ENCODE measurements around the gene MEIS2.

MEIS2 gene

DNA sequence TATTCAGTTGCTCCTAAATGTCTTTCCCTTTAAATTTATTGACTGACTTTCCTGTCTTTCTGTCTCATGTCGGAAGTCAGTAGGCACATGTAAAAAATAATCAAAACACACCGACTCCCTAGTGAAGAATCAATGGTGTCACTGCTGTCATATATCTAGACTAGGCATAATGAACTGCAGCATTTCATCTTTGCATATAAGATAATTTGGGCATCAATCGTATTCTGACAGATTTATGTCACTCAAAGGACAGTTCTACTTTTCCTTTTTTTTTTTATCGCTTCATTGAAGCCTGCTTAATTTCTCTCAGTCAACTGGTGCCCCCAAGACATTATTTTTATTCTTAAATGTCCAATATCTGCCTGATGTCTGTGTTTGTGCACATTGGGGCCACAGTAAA lies 206.3 kb downstream of the MEIS2 start:
- no peak for DNase-seq (ENCODE audit: low spot score)

DNA sequence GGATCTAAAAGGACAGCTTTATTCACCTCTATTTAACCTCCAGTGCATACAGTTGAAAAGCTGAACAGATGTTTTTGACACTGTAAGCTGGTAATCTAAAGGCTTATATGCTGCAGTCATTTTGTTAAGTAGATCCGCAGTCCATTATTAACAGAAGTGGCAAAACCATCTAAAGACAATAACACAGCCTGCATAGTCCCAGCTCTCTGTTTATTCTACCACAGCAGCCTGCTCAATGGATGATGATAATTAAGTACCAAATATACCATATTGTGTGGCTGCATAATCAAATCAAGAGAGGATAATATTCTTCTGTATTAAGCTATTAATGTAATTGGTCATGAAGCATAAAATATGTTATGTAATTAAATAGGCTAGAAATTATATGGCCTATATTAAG lies 207.1 kb downstream of the MEIS2 start:
- no peak for DNase-seq (ENCODE audit: low spot score)

DNA sequence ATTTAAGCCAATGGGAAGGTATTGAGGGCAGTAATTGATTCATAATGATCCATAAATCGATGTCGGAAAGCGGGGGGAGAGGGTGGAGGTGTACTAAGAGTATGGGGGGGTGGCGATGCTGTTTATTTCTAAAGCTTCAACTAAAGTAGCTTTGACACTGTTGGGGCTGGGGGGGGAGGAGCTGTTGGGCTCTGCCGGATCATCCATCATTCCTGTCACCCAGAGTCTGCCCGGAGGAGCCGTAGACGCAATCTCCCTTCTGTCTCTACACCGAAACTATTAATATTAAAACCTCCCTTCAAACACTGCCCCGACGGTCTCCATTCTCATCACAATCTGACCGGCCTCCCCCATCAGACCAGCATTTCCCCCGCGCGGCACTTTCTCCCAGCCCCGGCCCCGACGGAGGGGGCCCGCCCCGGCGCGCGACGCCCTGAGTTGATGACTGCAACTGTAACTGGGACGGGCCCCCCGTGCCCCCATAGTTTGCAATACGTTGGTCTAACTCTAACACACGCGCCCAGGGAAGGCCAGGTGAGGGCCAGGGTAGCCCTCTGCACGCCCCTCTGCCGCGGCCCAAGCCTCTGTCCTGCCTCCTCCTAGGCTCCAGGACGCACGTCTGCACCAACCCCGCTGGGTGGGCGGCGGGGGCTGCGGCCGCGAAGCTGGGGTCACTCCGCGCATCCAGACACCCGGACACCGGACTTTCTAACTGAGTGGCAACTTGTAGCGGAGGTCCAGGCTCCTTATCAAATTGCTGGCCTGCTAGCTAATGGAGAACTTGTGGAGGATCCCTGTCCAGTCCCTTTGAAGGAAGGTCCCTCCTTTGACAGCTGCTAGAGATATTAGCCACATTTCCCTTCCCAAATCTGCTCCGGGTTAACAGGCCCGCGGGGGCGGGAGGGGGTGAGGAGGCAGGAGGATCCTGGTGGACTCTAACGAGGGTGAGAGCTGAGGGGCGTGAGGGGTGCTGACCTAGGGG lies 212.0 kb downstream of the MEIS2 start:
- DNase-seq (ENCODE audit: low spot score), result no peak

DNA sequence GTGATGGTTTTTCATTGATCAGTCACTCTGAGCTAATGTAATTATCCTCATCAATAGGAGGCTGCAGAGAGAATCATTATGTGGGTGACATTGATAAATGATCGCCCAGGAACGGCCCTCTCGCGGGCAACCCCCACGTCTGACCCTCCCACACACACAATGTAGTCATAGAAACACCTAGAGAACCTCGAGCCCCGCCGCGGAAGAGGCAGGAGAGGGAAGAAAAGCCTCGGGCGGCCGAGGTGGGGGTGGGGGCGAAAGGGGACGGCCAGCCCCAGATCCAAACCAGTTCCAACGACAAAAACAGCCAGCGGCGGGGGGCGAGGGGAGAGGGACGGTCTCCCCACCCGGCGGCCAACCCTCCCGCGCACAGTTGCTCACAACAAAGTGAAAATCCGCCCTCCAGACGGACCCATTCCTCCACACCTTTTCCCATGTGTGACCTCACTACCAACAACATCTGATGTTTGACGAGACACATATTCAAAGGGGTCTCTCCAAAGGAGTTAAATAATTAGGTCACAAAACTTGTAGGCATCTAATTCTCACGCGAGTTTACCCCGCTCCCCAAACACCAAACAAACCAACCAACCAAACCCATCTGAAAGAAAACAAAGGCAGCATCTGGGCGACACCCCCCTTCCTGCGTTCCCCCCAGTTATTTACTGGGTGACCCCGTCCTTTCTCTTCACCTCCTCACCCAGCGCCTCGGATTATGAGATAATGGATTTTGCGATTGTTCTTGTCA lies 213.0 kb downstream of the MEIS2 start:
- no peak for DNase-seq (ENCODE audit: low spot score)

DNA sequence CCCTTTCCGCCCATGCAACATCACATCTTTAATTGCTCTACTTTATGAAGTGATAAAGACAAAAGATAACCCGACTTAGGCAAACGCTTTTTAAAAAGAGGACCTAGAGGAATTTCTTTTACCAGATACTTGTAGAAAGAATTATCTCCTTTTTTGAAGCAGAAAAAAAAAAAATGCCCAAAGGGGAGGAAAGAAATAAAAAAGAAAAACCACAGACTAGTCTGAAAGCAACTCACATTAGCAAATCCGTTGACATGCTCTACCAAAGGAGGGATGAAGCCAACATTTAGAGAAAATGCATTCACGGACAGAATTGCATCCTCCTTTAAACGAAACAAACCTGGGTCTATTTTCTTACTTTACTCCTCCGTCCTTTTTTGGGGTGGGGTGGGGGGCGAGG lies 213.6 kb downstream of the MEIS2 start:
- DNase-seq (ENCODE audit: low spot score), result no peak

DNA sequence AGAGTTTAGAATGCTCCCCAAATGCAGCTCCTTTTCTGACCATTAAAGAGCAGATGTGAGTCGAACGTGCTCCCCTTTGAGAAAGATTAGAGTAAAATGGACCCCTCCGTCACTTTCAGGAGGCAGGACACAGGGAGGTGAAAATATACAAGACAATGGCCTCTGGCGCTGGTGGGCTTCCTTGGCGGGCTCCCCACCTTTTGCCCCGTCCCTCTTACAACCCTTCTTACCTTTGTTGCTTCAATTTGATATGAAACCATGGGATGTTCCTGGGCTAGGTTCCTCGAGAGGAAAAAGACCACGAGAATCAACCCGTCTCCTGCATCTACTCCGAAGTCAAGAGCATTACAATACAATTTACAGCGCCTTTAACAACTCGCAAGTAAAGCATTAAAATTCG lies 214.2 kb downstream of the MEIS2 start:
- DNase-seq (ENCODE audit: low spot score), result no peak

DNA sequence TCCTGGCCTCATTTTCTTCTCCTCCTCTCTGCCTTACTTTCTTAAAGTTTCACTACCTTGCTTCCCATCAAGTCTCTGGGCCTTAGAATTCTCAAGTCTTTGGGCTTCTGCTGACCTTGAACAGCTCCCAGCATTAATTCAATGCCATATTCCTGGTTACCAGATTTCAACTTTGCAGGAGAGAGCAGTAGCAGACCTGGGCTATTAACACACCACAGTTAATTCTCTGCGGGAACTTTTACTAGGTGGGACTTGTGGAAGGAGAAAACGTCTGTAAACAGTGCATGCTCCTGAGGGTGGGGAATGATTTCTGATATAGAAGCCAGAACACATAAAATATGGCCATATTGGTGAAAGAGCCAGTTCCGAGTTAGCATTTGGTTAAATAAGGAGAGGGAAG lies 214.6 kb downstream of the MEIS2 start:
- no peak for DNase-seq (ENCODE audit: low spot score)

DNA sequence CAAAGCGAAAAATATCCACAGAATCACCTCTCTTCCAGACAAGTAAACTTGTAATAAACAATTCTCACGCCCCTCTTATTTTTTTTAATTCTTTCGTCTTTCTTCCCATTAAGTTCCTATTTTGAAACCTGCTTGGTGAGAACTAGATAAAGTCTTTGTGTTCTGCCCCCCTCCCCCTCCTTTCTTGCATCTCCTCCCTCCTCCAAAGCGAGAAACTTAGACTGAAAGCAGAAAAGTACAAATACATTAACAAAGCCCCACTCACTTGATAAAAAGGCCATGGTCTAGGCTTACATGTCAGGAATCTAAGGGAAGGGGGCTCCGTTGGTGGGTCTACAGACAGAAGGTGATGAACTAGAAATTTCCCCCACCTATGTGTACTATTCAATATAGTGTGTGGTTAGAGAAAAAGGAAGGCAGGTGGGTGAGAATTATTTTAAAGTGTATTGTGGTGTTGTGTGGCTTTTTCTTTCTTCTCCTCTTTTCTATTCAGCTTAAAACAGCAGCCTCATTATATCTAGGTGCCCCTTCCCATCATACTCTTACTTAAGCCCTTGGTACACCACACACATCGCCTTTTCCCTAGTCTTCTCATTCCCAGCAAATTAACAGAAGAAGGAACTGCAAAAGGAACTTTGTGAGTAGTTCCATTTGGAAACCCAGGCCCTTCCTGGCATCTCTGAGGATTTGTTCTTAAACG lies 215.3 kb downstream of the MEIS2 start:
- DNase-seq (ENCODE audit: low spot score), result no peak

DNA sequence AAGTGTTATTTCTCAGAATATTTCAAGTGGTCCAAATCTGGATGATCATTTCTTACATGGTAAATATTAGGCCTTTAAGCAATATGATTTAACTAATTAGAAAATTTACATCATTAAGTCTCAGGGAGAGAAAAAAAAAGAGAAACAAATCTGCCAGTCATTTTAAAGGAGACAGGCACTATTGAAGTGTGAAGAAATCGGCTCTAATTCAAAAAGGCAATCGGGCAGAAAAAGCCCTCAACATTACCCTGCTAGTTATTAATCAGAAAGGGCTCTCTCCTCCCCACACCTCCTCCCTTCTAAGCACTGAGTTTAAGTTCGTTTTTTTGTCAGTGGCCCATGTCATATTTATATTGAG lies 215.9 kb downstream of the MEIS2 start:
- no peak for DNase-seq (ENCODE audit: low spot score)

DNA sequence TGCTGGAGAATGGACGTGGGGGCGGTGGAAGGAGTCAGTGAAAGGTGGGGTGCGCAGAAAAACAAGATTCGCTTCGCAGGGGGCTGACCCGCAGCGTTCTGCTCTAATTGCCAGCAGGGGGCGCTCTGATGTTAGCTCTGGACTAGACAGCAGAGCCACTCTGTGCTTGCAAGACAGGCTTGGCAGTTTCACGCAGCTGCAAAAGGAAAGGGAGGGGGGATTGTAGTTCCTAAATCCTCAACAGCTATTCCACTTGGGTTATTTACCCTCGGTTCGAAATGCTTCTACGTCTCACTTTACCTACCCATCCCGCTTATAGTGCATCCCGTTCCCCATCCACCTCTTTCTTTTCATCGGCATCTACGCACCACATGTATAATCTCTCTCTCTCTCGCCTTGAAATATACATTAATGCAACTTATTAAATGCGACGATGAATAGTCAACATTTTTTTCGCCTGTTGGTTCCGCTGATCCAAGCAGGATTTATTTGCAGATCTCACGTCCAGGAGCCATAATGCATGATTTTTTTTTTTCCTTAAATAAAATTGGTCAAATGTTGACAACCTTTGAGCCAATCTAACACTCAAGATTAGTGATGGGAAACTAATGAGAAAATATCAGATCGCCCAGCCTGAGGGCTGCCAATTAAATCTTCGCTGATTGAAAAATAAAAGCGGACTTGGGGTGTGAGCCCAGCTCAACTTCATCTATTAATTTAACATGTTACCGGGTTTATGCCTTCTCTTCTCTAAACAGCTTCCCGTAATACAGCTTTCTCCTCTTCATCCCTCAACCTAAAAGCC lies 216.4 kb downstream of the MEIS2 start:
- DNase-seq (ENCODE audit: low spot score), result peak; percentile 40

DNA sequence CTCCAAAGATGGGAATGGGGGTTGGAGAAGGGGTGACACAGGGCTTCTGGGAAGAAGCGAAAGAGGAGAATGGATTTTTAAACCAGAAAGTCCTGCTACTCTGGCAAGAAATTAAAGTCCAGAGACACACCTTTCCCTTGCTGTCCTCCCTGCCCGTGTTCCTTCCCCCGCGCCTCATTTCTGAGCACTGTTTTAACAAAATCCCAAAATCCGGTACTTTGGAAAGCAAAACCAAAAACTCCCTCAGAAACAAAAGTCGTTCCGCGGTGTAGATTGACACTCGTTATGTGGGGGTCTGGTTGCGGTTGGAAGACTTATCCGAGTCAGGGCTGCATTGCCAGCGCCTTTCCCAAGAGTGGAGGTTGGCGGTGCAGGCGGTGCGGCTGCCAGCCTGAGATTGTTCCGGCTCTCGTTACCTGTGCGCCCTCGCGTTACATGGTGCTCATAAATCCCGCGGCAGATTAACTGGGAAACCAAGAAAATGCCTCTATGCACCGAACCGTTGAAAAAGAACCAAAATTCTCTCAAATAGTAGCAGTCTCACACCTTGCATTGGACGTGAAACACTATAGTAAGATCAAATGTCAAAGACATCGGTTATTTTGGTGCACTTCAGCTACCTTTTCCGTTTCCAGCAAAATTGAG lies 217.7 kb downstream of the MEIS2 start:
- DNase-seq (ENCODE audit: low spot score), result no peak

DNA sequence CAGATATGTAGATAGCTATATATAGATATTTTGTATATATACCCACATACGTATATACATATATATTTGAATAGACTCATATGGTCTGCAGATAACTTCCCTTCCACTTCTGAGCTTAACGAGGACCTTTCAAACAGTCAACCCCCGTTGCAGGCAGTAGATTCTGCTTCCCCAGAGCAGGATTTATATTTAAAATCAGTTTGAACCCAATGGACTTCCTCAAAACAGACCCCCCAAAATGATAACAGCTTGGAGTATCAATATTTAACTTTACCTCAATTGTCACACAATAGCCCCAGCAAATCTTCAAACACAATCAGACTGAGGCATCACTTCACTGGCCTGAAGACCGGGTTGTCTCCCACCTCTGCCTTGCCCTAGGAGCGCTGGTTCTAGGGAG lies 218.3 kb downstream of the MEIS2 start:
- no peak for DNase-seq (ENCODE audit: low spot score)

DNA sequence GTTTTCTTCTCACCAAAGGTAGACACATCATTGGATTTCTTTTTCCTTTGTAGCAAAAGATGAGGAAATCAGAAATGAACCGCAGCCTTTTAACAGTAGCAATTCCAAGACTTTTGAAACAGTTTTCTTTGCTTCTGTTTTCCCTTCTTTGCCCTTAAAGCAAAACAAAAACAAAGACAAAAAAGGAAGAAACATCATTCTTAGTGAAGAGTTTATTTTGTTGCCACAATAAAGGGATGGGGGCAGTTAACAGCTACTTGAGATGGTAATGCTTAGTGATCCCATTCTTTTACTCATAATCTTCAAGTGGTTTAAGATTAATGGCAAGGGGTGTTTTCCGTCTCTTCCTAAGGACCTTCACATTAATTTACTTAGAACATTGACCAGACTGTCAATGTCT lies 218.8 kb downstream of the MEIS2 start:
- no peak for DNase-seq (ENCODE audit: low spot score)

DNA sequence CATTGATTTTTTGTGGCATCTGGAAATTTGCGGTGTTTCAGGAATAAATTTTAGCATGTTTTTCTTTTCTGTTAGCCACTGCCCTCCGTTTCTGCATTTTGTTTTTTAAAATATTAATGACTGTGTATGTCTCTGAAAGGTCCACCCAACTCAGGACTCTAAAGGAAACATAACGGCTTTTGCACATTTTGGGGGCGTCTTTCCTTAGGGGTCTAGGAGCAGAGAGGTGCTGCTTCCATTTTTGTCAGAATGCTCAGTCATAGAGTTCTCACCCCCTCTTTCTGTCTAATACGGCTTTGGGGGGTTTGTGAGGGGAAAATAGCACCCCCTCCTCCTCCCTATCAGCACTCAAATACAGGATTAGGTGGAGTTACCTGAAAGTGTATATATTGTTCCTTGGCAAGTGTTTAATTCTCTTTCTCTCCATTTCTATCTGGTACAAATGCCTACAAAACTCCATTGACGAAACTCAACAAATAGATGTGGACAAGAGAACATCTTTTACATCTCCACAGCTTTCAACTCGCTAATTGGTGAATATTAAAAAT lies 219.4 kb downstream of the MEIS2 start:
- no peak for DNase-seq (ENCODE audit: low spot score)

DNA sequence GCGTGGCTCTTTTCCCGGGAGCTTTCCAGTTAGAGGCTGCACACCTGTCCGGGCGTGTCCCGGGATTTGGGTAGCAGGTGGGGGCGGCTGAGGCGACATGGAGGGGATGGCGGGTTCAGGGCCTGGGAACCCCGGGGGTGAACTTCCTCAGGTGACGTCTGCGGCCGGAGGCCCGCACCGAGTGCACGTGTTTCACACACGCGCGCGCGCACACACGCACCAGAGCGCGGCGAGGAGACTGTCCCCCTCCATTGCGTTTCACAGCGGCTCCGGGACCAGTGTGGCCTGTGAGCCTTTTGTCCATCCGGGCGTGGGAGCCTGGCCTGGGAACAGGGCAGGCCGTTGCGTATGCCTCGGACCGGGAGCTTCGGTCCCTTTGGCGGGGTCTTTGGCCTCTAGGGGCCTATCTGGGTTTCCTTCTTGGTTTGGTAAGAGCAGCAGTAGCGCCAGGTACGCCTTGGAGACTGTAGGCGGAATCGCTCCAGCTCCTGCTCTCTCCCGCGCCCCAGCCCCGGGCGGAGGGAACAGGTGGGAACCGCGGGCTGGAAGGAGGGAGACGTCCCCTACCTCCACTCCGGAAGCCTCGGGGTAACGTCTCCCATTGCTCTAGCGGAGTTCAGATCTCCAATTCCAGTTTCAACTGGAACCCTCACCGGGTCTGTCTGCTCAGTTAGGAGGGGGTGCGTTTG lies 220.0 kb downstream of the MEIS2 start:
- no peak for DNase-seq (ENCODE audit: low spot score)

DNA sequence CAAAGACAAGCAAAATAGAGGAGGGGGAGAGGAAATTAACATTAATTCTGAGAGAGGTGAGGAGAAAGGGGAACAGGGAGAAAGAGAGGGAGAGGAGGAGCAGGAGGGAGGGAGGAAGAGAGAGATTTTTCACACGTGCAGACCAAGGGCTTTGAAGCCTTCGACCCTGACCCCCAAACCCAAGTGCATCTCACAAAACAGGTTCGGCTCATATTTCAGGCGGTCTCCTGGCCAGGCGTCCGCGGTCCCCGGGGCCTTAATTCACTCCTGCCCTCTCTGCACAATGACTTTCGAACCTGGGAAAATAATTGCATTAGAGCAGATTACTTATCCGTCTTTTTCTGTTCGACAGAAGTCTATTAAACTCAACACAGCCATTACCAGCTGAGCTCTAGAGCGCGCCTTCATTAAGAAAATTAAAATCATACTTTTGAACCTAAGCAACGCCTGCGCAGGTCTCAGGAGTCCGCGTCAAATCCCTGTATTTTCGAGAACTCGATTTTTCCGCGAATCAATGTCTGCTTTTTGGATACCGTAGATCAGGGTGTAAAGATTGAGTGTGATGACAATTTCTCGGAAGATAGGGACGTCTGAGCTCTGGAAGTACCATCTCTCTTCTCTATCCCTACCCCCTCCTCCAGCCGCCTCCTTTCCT lies 220.7 kb downstream of the MEIS2 start:
- DNase-seq (ENCODE audit: low spot score), result no peak

DNA sequence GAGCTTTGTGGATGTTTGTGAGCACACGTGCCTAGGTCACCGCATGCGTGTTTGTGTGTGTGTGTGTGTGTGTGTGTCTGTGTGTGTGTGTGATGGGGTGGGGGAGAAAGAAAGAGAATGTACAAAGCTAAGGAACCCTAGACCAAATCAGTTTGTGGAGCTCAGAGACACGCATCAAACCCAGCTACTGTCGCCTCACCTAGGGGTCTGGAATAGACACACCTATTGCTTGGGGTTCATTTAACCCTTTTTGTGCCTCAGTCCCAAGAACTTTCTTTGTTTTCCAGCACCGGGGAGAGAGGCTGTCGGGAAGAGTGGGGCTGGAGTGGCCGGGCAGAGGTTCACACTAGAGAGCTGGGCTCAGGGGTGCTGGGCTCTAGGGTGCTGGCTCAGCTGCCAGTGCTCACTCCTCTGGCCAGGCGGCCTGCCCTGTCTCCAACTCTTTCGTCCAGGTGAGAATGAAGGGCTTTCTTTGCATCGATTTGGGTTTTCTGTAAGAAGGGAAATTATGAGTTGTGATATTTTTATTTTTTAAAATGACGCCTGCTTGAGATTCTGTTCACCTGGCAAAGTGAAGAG lies 221.6 kb downstream of the MEIS2 start:
- no peak for DNase-seq (ENCODE audit: low spot score)

DNA sequence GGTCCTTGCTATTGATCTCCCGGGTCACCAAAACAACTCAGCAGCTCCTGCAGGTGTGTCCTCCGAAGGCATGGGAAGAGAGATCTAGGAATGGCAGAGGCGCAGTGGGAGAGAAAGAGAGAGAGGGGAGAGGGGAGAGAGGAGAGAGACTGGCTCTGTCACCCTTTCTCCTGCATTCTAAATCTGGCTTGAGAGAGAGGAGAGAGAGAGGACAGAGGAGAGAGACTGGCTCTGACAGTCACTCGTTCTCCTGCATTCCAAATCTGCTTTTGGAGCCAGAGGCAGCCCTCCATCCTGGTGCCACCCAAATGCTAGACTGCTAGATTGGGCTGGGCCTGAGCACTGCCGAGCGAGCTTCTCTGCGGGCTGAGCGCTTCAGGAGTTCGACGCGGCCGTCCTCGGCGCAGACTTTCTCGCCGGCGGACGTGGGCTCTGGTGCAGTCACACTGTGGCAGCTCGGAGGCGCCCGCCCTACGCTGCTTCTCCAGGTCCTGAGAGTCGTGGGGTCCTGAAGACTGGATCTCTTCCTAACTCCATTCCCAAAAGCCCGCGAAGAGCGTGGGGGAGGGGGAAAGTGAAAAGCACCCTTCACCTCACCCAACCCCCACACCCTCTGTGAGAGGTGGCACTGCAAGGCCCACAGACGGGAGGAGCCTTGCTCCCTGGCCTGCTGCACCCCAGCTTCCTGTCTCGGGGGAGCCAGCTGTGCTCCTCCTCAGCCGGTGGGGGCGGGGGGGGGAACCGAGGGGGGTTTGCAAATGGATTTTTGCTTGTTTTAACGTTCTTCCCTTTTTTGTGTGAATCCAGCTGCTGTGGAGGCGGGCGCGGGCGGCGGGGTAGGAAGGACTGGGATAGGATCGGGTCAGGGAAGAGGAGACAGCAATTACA lies 222.3 kb downstream of the MEIS2 start:
- no peak for DNase-seq (ENCODE audit: low spot score)

DNA sequence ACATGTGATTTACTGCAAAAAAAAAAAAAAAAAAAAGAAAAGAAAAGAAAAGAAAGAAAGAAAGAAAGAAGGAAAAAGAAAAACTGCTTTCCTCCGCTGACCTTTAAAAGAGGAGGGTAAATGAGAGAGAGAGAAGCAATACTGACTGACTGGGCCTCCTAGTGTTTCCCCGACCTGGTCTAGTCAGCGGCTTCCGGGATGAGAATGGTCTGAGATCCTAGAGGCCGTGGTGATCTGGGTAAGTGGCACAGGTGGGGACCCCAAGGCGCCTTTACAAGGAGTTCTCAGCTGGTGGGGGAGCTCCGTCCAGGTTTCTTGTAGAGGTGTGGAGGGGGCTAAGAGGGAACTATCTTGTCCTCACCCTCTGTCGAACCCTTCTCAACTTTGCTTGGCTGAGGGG lies 223.1 kb downstream of the MEIS2 start:
- no peak for DNase-seq (ENCODE audit: low spot score)

Data from CD4-positive, alpha-beta T cell treated with Interleukin-15 for 4 hours (primary cell).